ENCODE results near the gene ITPA. TPM values are rescaled to one million over a fixed set of nuclear protein-coding genes. Genes with fewer than 3 reads are reported as not detected.
A peak's percentile ranks its signal among the peaks of the same experiment; 100 is the strongest.

ITPA gene
- total and polyA plus RNA-seq, 2 of the 13 experiments (the other 11 are each of a cell fraction or from before 2014, with no cell fraction given), result 60.1 to 103 TPM

- TF ChIP-seq CEBPG (CRISPR knock-in tag; IDR thresholded peaks at IDR 0.05) (no peak), ZNF687 (CRISPR knock-in tag; IDR thresholded peaks at IDR 0.05) (peak; percentile 98), CBX1 (IDR thresholded peaks at IDR 0.05; ENCODE audit: low read depth) (peak; percentile 88), CHCHD3 (CRISPR knock-in tag; IDR thresholded peaks at IDR 0.05) (peak; percentile 69; the same call in 1 of the 2 replicates), ZNF724P (CRISPR knock-in tag; IDR thresholded peaks at IDR 0.05; ENCODE audit: borderline replicate concordance) (no peak; the same call in 1 of the 2 replicates), HNF4A (CRISPR knock-in tag; IDR thresholded peaks at IDR 0.05) (no peak), NCOA1 (CRISPR knock-in tag; IDR thresholded peaks at IDR 0.05) (no peak; the same call in 1 of the 2 replicates), ATRX (CRISPR knock-in tag; IDR thresholded peaks at IDR 0.05; ENCODE audit: borderline replicate concordance) (no peak), ZNF629 (CRISPR knock-in tag; conservative IDR thresholded peaks at IDR 0.05) (no peak), ZFP41 (CRISPR knock-in tag; IDR thresholded peaks at IDR 0.05; ENCODE audit: borderline replicate concordance) (no peak), ZNF577 (CRISPR knock-in tag; IDR thresholded peaks at IDR 0.05; ENCODE audit: borderline replicate concordance, low read depth) (no peak), PRDM10 (CRISPR knock-in tag; IDR thresholded peaks at IDR 0.05; ENCODE audit: low read depth) (peak; percentile 79; the same call in 1 of the 2 replicates)
- TF ChIP-seq, protein P1, sequence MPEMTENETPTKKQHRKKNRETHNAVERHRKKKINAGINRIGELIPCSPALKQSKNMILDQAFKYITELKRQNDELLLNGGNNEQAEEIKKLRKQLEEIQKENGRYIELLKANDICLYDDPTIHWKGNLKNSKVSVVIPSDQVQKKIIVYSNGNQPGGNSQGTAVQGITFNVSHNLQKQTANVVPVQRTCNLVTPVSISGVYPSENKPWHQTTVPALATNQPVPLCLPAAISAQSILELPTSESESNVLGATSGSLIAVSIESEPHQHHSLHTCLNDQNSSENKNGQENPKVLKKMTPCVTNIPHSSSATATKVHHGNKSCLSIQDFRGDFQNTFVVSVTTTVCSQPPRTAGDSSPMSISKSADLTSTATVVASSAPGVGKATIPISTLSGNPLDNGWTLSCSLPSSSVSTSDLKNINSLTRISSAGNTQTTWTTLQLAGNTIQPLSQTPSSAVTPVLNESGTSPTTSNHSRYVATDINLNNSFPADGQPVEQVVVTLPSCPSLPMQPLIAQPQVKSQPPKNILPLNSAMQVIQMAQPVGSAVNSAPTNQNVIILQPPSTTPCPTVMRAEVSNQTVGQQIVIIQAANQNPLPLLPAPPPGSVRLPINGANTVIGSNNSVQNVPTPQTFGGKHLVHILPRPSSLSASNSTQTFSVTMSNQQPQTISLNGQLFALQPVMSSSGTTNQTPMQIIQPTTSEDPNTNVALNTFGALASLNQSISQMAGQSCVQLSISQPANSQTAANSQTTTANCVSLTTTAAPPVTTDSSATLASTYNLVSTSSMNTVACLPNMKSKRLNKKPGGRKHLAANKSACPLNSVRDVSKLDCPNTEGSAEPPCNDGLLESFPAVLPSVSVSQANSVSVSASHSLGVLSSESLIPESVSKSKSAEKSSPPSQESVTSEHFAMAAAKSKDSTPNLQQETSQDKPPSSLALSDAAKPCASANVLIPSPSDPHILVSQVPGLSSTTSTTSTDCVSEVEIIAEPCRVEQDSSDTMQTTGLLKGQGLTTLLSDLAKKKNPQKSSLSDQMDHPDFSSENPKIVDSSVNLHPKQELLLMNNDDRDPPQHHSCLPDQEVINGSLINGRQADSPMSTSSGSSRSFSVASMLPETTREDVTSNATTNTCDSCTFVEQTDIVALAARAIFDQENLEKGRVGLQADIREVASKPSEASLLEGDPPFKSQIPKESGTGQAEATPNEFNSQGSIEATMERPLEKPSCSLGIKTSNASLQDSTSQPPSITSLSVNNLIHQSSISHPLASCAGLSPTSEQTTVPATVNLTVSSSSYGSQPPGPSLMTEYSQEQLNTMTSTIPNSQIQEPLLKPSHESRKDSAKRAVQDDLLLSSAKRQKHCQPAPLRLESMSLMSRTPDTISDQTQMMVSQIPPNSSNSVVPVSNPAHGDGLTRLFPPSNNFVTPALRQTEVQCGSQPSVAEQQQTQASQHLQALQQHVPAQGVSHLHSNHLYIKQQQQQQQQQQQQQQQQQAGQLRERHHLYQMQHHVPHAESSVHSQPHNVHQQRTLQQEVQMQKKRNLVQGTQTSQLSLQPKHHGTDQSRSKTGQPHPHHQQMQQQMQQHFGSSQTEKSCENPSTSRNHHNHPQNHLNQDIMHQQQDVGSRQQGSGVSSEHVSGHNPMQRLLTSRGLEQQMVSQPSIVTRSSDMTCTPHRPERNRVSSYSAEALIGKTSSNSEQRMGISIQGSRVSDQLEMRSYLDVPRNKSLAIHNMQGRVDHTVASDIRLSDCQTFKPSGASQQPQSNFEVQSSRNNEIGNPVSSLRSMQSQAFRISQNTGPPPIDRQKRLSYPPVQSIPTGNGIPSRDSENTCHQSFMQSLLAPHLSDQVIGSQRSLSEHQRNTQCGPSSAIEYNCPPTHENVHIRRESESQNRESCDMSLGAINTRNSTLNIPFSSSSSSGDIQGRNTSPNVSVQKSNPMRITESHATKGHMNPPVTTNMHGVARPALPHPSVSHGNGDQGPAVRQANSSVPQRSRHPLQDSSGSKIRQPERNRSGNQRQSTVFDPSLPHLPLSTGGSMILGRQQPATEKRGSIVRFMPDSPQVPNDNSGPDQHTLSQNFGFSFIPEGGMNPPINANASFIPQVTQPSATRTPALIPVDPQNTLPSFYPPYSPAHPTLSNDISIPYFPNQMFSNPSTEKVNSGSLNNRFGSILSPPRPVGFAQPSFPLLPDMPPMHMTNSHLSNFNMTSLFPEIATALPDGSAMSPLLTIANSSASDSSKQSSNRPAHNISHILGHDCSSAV (CRISPR knock-in tag; IDR thresholded peaks at IDR 0.05; ENCODE audit: borderline replicate concordance), result peak; percentile 88; the same call in 1 of the 2 replicates
Observed at GRCh38 chr20:3209257-3209945, at the start of gene ITPA (continued).

Measured in HepG2 (cell line).